HG03354 (cell line): Measurements from ENCODE around the gene CXCL16.

Source experiments
- ATAC-seq: cut with Tn5 transposase; IDR thresholded peaks from one replicate; pipeline ENCODE4 v1.9.1; 2021; ENCODE audit warnings: mild to moderate bottlenecking; ENCODE audit not compliant: unreplicated experiment, poor library complexity, severe bottlenecking

The CXCL16 gene, protein sequence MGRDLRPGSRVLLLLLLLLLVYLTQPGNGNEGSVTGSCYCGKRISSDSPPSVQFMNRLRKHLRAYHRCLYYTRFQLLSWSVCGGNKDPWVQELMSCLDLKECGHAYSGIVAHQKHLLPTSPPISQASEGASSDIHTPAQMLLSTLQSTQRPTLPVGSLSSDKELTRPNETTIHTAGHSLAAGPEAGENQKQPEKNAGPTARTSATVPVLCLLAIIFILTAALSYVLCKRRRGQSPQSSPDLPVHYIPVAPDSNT

DNA sequence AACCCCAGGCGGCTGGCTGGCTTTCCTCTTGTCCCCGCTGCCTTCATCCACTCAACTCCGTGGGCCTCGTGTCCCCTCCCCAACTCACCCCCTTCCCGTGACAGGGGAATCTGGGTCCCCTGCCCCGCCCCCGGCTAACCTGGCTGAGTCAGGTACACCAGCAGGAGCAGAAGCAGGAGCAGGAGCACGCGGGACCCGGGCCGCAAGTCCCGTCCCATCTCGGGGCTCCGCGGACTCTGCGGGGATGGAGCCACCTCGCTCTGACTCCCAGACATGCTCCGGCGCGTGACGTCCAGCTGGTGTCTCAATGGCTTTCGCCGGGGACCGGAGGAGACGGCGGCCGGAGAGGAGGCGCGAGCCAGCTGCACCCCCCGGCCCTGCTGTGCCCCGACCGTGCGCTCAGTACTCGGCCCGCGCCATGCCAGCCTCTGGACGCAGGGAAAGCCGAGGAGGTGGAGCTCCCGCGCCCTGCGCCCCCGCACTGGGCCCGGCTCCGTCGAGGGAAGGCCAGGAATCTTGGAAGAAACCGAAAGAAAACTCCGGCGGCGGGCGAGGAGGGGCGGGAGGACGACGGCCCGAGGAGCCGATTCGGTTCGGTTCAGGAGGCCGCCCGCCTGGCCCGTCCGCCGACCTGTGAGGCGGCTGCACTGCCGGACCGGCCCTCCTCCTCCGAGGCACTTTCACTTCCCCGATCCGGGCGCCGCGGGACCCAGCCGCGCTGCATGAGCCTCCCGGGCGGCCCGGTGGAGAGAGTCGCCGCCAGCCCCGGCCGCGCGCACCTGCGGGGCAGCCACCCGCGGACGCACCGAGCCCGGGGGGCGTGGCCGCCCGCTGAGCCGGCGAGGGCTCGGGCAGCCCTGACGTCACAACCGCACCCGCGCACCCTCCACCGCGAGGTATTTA, at the start of gene CXCL16, which contains the start of gene ZMYND15:
TSS of gene CXCL16 (minus strand) at position 807 of the 903 bp plus-strand sequence. CDS start at position 218, 589 bp downstream.
TSS of gene ZMYND15 (plus strand) at position 712 of the 903 bp plus-strand sequence. CDS start 716 bp downstream, outside the sequence.
- peak; percentile 49 for ATAC-seq

DNA sequence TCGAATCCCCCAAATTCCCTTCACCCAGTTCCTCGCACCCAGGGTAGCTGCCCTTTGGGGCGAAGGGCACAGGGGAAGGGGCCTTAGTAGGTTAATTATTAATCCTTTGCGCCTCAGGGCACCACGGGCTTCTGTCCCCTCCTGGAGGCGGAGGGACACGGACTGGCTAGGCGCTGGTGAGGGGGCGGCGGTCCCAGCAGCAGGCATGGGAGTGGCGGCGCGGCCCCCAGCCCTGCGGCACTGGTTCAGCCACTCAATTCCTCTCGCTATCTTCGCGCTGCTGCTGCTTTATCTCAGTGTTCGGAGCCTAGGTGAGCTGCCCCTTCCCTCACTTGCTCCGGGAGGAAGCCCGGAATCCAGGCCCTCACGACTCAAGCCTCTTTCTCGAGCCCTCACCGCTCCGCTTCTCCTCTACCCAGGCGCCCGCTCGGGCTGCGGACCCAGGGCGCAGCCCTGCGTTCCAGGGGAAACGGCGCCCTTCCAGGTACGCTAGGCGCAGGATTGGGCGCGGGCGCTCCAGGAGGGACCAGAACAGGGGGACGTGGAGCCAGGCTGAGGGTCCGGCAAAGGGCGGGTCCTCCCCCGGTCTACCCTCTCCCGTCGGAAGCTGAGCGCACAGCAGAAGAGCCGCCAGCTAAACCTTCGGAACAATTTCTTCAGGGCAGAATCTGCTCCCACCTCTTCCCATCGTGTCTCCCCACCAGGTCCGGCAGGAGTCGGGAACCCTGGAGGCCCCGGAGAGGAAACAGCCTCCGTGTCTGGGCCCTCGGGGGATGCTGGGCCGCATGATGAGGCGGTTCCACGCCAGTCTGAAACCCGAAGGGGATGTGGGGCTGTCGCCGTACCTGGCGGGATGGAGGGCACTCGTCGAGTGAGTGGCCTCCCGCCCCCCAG, 49.3 kb upstream of the CXCL16 start, which contains the start of gene GLTPD2:
TSS of gene GLTPD2 (plus strand) at position 158 of the 894 bp plus-strand sequence. CDS start at position 206, 48 bp downstream.
- no peak for ATAC-seq

DNA sequence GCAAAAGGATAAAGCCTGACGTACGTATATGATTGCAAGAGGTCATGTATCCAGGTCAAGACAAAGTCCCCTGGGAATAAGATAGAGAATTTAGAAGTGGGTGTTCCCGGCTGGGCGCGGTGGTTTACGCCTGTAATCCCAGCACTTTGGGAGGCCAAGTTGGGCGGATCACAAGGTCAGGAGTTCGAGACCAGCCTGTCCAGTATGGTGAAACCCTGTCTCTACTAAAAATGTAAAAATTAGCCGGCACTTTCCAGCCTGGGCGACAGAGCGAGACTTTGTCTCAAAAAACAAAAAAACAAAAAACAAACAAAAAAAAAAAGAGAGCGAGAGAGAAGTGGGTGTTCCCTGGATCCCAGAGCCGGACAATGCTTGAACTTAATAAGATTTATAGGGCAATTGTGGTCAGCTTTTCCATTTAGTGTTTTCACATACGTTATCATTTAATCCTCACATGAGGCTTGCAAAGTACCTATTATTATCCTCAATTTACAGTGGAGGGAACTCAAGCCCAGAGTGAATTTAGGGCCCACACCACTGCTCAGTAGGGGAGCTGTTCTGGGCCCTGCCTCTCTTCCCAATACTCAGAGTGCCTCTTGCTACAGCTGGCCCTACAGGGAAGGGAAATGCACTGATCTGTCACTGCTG, 48.6 kb upstream of the CXCL16 start:
- ATAC-seq, result no peak

DNA sequence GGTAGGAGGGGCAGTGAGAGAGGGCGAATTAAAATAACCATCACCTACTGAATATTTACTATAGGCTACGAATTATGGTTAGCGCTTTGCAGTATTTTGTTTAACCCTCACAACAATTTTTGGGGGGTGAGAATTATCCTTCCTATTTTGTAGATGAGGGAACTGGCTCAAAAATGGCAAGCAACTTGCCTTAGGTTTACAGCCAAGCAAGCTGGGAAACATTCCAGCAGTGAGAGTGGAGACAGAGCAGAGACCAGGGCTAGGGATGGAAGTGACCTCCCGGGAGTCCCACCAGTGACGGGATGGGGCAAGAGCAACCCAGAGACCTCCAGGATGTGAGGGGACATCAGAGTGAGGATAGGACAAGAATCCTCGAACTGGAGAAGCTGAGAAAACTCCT, 46.8 kb upstream of the CXCL16 start:
- ATAC-seq, result no peak

DNA sequence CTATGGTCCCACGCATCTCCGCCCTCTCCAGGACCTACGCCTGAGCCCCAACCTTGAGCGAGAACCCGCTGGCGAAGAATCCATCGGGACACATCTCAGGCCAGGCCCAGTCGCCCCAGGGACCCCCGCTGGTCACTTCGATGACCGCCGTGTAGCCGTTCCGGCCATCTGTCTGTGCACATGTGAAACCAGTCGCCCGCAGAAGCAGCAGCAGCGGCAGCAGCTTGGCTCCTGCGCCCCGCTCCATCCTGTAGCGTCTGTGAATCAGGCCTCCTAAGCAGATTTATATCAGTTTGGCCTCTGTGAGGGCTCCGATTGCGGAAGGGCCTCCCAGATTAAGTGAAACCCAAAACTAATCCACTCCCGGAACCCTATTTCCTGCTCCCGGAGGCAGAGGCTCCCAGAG, 46.4 kb upstream of the CXCL16 start, which contains the start of gene VMO1:
TSS of gene VMO1 (minus strand) at position 259 of the 406 bp plus-strand sequence. CDS start at position 247, 12 bp downstream.
- no peak for ATAC-seq

DNA sequence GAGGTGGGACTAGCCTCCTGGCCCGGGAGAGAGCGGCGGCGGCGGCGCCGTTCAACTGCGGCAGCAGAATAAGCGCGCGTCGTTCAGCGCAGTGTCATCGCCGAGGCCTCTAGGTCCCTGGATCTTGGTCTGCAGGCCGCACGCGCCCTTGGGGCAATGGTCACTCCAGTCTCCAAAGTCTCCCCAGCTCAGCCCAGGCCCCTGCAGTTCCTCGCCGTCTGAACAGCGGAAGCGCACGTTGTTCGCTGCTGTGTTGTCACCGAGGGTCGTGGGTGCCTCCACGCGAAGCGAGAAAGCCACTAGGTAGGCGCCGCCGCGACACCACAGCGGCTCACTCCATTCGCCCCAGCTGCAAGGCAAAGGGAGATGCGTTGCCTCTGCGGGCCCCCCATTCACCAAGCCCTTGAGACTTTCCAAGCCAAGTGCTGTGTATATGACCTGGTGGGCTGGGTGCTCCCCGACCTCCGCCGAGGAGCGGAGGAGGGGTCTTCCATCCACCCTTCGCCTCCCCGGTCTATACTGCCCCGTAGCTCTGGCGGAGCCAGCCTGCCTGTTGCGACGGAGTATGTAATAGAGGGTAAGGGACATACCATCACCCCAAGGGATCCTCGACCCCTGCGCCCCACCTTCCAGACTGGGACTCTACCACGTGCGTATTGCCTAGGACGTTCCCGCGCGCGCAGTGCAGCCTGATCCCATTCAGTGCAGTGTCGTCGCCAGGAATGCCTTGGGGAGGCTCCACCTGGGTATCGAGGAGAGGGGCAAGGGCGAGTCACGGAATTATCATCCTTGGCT, 45.8 kb upstream of the CXCL16 start:
- ATAC-seq, result no peak

DNA sequence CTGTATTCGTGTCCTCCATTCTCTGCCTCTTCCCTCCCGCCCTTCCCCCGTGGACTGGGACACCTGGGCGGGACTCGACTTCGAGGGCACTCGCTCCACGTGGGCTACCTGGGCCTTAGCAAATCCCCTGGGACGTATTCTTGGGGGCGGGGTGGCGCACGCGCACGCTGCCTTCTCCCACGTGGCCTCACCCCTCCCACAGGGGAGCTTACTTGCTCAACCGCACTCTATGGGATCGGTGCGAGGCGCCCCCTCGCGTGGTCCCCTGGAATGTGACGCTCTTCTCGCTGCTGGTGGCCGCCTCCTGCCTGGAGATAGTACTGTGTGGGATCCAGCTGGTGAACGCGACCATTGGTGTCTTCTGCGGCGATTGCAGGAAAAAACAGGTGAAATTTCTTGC, 42.9 kb upstream of the CXCL16 start:
- ATAC-seq, result no peak

DNA sequence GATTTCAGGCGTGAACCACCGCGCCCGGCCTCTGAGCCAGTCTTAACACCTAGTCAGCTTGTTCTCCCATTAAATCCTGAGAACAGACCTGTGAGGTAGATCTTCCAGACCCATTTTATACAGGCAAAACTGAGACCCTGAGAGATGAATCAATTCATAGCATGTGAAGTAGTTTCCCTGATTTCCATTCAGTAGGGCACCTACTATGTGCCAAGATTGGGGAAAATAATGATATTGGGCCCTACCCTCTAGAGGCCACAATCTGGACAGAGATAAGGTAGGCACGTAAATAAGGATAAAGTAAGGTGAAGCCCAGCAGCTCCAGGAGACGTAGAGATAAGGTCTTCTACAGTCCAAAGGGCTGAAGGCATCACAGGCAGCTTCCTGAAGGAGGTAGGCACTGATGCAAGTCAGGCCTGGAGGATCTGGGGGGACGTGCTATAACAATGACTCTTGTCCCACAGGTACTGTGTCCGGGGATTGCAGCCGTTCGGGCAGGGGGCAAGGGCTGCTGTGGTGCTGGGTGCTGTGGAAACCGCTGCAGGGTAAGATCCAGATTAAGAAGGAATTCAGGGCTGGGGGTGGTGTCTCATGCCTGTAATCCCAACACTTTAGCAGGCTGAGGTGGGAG, 40.7 kb upstream of the CXCL16 start:
- ATAC-seq, result no peak

DNA sequence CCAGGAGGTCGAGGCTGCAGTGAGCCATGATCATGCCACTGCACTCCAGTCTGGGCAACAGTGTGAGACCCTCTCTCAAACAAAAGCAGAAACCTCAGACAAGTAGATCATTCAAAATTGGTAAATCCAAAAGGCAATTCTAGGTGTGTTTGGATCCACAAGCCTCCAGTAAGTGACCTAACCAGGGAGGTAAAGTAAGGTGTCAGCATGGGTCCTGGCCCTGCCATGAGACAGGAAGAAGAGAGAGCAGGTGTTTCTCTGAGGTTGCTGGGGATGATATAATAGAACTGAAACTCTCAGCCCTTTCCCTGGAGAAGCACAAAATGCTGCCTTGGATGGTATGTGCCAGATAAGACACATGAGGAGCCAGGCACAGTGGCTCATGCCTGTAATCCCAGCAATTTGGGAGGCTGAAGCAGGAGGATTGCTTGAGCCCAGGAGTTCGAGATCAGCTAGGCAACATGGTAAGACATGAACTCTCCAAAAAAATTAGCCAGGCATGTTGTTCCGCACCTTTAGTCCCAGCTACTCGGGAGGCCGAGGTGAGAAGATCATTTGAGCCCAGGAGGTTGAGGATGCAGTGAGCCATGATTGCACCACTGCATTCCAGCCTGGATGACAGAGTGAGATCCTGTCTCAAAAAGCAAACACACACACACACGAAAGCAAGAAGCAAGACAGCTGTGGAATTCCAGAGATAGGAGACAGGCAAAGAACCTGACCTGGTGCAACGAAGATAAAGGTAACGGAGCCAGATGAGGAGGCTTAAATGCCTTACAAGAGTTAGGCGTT, 38.4 kb upstream of the CXCL16 start:
- ATAC-seq, result no peak

DNA sequence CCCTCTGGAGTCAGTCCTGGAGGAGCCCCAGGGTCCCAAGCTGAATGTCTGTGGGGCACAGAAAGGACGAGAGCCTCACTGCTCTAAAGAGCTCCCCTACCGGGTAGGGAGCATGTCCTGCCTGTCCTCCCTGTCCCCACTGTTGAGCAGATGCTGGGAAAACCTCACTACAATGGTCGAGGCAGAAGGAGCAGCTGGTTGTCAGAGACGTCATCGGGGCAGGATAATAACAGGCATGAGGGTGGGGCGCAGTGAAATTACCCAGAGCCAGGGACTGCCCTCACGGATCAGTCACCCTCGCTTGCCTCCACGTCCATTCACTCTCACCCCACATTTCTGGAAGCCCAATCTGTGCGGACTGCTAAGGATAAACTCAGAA, 32.5 kb upstream of the CXCL16 start:
- no peak for ATAC-seq

DNA sequence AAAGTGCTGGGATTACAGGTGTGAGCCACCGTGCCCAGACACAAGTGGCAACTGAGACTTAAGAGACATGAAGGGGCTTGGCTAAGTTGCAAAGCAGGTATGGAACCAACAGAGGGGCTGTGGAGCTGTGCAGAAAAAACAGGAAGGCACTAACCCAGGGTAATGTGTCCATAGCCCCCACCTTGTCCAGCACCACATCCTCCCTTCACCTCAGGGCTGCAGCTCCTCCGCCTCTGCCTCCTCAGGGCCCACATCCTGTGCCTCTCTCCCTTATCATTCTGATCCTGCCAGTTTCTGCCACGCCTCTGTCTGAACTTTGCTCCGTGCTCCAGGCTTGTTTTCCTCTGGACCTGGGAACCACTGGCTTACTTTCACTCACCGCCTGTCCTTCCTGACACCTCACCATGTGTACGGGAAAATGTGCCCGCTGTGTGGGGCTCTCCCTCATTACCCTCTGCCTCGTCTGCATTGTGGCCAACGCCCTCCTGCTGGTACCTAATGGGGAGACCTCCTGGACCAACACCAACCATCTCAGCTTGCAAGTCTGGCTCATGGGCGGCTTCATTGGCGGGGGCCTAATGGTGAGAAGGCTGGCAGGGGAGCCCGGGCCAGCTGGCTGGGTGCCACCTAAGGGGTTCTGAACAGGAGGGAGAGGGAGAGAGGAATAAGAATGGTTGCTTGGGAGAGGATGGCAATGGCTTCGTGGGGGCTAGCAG, 31.9 kb upstream of the CXCL16 start, which contains the start of gene TM4SF5:
TSS of gene TM4SF5 (plus strand) at position 368 of the 716 bp plus-strand sequence. CDS start at position 405, 37 bp downstream.
- ATAC-seq, result no peak

DNA sequence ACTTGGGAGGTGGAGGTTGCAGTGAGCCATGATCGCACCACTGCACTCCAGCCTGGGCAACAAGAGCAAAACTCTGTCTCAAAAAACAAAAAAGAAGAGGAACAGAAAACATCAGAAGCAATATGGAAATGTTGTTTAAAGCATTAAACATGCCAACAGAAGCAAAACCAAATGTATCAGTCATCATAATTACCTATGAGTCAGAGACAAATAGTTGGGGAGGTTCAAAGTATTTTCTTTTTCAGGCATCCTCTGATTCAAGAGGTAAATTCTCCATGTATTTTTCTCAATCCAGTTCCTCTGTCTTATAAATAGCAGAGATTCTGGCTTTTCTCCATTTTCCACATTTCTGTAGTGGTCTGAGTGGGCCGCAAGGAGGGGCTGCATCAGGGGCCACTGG, 29.9 kb upstream of the CXCL16 start:
- ATAC-seq, result no peak

DNA sequence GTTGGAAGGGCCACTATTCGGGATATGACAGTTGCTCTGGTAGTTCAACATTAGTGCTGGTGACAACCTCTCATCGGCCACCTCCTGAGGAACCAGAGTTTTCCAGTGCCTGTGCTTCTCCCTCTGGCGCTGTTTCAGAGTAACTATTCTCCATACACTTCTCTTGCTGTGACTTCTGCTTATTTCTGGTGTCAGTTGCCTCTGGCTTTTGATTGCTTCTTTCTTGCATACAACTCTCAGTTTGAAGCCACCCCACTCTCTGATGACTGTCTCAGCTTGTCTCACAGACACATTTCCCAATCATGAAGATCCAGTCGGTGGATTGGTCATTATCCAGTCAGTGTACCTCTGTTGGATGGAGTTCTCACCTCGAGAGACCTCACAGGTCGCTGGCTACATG, 28.6 kb upstream of the CXCL16 start:
- no peak for ATAC-seq

DNA sequence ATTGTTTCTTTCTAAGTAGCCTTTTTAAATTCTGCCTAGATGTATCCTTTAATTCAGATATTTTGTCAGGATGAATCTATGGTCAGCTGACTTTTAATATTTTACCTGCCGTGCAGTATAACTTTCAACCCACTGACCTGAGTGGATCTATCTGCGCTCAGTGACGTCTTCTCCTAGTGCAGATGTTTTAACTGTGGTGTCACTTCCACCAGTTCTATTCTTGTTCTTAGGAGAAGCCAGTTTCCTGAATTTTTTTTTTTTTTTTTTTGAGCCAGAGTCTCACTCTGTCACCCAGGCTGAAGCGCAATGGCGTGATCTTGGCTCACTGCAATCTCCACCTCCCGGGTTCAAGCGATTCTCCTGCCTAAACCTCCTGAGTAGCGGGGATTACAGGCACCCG, 27.0 kb upstream of the CXCL16 start:
- no peak for ATAC-seq

DNA sequence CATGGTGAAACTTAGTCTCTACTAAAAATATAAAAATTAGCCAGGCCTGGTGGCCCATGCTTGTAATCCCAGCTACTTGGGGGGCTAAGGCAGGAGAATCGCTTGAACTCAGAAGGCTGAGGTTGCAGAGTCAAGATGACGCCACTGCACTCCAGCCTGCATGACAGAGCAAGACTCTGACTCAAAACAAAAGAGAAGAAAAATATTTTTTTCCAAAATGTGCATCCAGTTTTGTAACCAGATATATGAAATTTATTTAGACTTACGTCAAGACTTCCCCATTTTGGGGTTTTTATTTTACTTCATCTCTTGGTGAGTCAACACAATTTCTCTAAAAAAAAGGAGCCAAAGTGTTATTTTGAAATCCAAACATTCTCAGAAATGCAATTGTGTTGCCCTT, 26.5 kb upstream of the CXCL16 start:
- ATAC-seq, result no peak

DNA sequence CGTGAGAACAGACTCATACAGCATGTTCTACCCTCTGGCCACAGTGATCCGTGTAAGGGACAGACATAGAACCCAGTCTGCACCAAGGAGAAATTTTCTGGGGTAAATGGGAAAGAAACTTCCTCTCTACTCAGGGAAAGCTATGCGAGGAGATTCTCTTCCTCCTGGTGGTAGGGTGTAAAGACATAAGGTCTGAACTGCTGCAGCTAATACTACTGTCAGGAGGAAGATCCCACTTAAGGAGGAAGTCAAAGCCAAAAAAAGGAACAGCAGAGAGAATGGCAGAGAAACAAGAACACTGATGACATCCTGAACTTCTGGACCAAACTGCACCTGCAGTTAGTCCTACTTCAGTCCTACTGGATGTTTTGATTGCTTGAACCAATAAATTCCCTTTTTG, 24.9 kb upstream of the CXCL16 start:
- no peak for ATAC-seq
